ENCODE results near the gene MEN1.

Gene MEN1

DNA sequence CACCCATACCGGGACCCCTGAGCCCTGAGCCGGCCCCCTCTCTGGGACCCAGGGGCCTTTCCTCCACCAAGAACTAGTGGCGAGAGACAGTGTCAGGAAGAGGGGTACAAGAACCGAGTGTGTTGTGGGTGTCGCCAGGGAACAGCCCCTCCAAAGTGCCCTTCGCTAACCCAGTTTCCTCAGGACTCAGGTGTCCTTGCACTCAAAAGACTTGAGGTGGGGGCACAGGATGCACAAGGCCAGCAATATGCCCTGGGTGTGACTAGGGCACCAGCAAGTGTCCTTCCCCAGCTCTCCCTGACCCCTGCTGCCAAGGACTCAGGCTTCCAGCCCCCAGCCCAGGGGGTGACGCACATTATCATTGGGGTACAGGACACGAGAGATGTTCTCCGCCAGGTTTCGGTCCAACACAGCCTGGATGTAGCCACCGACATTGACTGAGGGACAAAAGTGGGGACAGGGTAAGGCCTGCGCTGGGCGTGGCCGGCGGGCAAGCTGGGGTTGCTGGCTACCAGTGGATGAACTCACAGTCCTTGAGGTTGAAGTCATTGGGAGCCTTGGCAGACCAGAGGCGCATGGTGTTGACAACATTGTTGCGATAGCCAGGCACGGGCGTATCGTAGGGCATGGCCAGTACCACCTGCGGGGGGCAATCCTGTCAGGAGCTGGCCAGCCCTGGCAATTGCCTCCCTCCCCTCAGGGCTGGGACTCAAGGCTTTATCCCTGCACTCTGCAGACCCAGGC is 55.3 kb downstream of the MEN1 start:
- H3K4me1 ChIP-seq (ENCODE audit: insufficient read depth, low read length): peaks cover 10% of the 10 kb centered on the region; the same call in 1 of the 2 replicates
- no peak overlapping the region for H3K9ac ChIP-seq (ENCODE audit: low read depth, low read length)
- H3K36me3 ChIP-seq (ENCODE audit: insufficient read depth, low read length): no peaks in the 10 kb centered on the region
- no peaks in the 10 kb centered on the region for H3K9me3 ChIP-seq (ENCODE audit: control insufficient read depth, insufficient read depth, low read length)

DNA sequence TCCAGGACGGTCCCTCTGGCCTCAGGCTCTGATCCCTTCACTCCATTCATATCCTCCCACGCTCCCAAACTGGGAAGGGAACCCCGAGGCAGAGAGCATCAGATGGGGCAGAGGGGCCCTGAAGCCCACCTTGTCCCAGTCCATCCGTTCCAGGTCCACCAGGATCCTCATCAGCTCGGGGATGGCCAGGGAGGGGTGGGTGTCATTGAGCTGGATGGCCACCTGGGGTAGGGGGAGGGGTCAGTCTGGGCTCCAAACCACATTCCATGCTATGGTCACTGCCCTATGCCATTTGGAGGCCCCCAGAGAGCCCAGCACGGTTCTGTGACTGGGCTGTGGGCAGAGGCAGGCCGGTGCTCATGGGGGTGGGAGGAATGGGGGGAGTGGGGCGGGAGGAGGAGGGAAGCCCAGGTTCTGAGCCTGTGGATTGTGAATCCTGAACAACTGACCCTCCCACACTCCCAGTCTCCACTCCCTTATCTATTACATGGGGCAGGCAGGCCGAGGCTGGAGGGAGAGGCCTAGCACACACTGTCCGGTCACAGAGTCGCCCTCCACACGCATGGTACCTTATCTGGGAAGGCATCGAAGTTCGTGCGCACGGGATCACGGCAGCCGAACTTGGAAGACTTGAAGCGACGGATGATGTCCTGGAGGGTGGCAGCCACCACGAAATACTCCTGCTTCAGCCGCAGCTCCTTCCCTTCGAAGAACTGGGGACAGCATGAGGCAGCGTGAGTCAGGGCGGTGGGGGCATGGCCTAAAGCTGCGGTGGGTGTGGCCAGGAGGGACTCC is 56.0 kb downstream of the MEN1 start:
- peaks cover 4% of the 10 kb centered on the region; the same call in 1 of the 2 replicates for H3K4me1 ChIP-seq (ENCODE audit: insufficient read depth, low read length)
- H3K9me3 ChIP-seq (ENCODE audit: control insufficient read depth, insufficient read depth, low read length): no peaks in the 10 kb centered on the region
- no peaks in the 10 kb centered on the region for H3K36me3 ChIP-seq (ENCODE audit: insufficient read depth, low read length)
- no peak overlapping the region for H3K9ac ChIP-seq (ENCODE audit: low read depth, low read length)
